Neural cell (in vitro differentiated cells): Measurements from ENCODE around the gene TNK2. TPM values are rescaled to one million over a fixed set of nuclear protein-coding genes. Genes with fewer than 3 reads are reported as not detected.

Experiments
- H2AFZ ChIP-seq: fragments of 200-600, 300-800 bp; sonication (generic), shearing (Covaris generic); 2 replicates; pipeline ENCODE4 v1.6.0; 2014; ENCODE audit warnings: low read depth, mild to moderate bottlenecking, antibody characterized with exemption, low read length, moderate library complexity
- H3F3A ChIP-seq: fragments of 200-600 bp; shearing (Covaris generic); 2 replicates; pipeline ENCODE4 v1.6.1; 2016; ENCODE audit warnings: mild to moderate bottlenecking, moderate library complexity, mixed read lengths, antibody characterized with exemption, low read length; ENCODE audit not compliant: insufficient read depth, poor library complexity, severe bottlenecking
- H3K27ac ChIP-seq: fragments of 200-600, 300-800 bp; sonication (generic), shearing (Covaris generic); 2 replicates; pipeline ENCODE4 v1.5.1; 2014; ENCODE audit warnings: mild to moderate bottlenecking, low read length, moderate library complexity
- H3K27me3 ChIP-seq: fragments of 300-800, 200-600 bp; sonication (generic), shearing (Covaris generic); 2 replicates; pipeline ENCODE4 v1.6.0; 2014; ENCODE audit warnings: mild to moderate bottlenecking, low read depth, low read length, moderate library complexity; ENCODE audit not compliant: insufficient read depth
- H3K36me3 ChIP-seq: fragments of 300-800, 200-600 bp; sonication (generic), shearing (Covaris generic); 2 replicates; pipeline ENCODE4 v1.5.1; 2014; ENCODE audit warnings: mild to moderate bottlenecking, antibody characterized with exemption, low read length, moderate library complexity; ENCODE audit not compliant: insufficient read depth
- H3K4me2 ChIP-seq: fragments of 300-800, 200-600 bp; sonication (generic), shearing (Covaris generic); 2 replicates; pipeline ENCODE4 v1.6.0; 2014; ENCODE audit warnings: mild to moderate bottlenecking, low read length
- H3K4me3 ChIP-seq: fragments of 300-800, 200-600 bp; sonication (generic), shearing (Covaris generic); 2 replicates; pipeline ENCODE4 v1.5.1; 2014; ENCODE audit warnings: mild to moderate bottlenecking, low read length, moderate library complexity
- H3K79me2 ChIP-seq: fragments of 200-600 bp; shearing (Covaris generic); replicated peaks from 2 replicates; pipeline ENCODE4 v1.6.0; 2014; ENCODE audit warnings: mild to moderate bottlenecking, low read length, moderate library complexity; ENCODE audit not compliant: insufficient read depth
- H3K9ac ChIP-seq: fragments of 300-800, 200-600 bp; sonication (generic), shearing (Covaris generic); 2 replicates; pipeline ENCODE4 v1.6.1; 2016; ENCODE audit warnings: mild to moderate bottlenecking, low read length, mixed read lengths
- H3K9me2 ChIP-seq: fragments of 200-600 bp; shearing (Covaris generic); 2 replicates; pipeline ENCODE4 v1.6.1; 2016; ENCODE audit warnings: mild to moderate bottlenecking, low read length, mixed read lengths; ENCODE audit not compliant: insufficient read depth
- H3K9me3 ChIP-seq: fragments of 200-600, 300-800 bp; sonication (generic), shearing (Covaris generic); 2 replicates; pipeline ENCODE4 v1.6.1; 2016; ENCODE audit warnings: mild to moderate bottlenecking, mixed run types, low read length, moderate library complexity, mixed read lengths
- H4K20me1 ChIP-seq: fragments of 200-600 bp; shearing (Covaris generic); 2 replicates; pipeline ENCODE4 v1.6.1; 2016; ENCODE audit warnings: mild to moderate bottlenecking, mixed run types; ENCODE audit not compliant: insufficient read depth
- EP300 ChIP-seq: fragments of 450-650 bp; conservative IDR thresholded peaks from 2 replicates; pipeline ENCODE4 v1.6.1; 2014; ENCODE audit warnings: antibody characterized with exemption, mild to moderate bottlenecking, moderate library complexity; ENCODE audit not compliant: poor library complexity, severe bottlenecking
- EZH2 ChIP-seq: fragments of 200-600, 300-800 bp; shearing (Covaris generic), sonication (generic); IDR thresholded peaks from 2 replicates; pipeline ENCODE4 v1.6.1; 2014; ENCODE audit warnings: antibody characterized with exemption, low read length, borderline replicate concordance, mild to moderate bottlenecking; ENCODE audit not compliant: insufficient read depth, poor library complexity, severe bottlenecking
- MXI1 ChIP-seq: fragments of 450-650 bp; conservative IDR thresholded peaks from 2 replicates; pipeline ENCODE4 v1.6.1; 2014; ENCODE audit warnings: antibody characterized with exemption, mild to moderate bottlenecking; ENCODE audit not compliant: poor library complexity, severe bottlenecking
- POLR2AphosphoS5 ChIP-seq: IDR thresholded peaks from 2 replicates; pipeline ENCODE4 v1.6.1; 2012
- RAD21 ChIP-seq: fragments of 450-650 bp; conservative IDR thresholded peaks from 2 replicates; pipeline ENCODE4 v1.6.1; 2014; ENCODE audit warnings: antibody characterized with exemption, mild to moderate bottlenecking, moderate library complexity
- REST ChIP-seq: IDR thresholded peaks from 2 replicates; pipeline ENCODE4 v1.6.1; 2012; ENCODE audit warnings: borderline replicate concordance
- SMC3 ChIP-seq: fragments of 450-650 bp; conservative IDR thresholded peaks from 2 replicates; pipeline ENCODE4 v1.6.1; 2014; ENCODE audit warnings: antibody characterized with exemption, mild to moderate bottlenecking, moderate library complexity; ENCODE audit not compliant: poor library complexity
- TAF1 ChIP-seq: IDR thresholded peaks from 2 replicates; pipeline ENCODE4 v1.6.1; 2012; ENCODE audit warnings: low read depth
- polyA plus RNA-seq: library from polyadenylated mRNA; depleted of rRNA; stranded (reverse); fragments of >200 nt; gene quantifications from 2 replicates; pipeline ENCODE4 v1.2.3, GENCODE V29; 2014
- TF ChIP-seq, protein P1 (sequence below): fragments of 450-650 bp; IDR thresholded peaks from 2 replicates; pipeline ENCODE4 v1.5.1; 2014; ENCODE audit warnings: antibody characterized with exemption, mild to moderate bottlenecking, moderate library complexity; ENCODE audit not compliant: poor library complexity, severe bottlenecking

Gene TNK2
- polyA plus RNA-seq, 1 donor from 2014 or later: 16.3 TPM

GRCh38 chr3:195911041-195911945 lies 2.9 kb upstream of the TNK2 start:
- no peak overlapping the region for H3K4me2 ChIP-seq
- no peak overlapping the region for H3K27ac ChIP-seq
- no peaks in the 10 kb centered on the region for H3K9me2 ChIP-seq
- H3K9me3 ChIP-seq: no peaks in the 10 kb centered on the region
- H3K27me3 ChIP-seq: no peaks in the 10 kb centered on the region
- no peak overlapping the region for H2AFZ ChIP-seq
- no peak overlapping the region for H3K4me3 ChIP-seq
- H3F3A ChIP-seq: no peaks in the 10 kb centered on the region
- TF ChIP-seq EP300 (no peak), SMC3 (no peak), MXI1 (no peak), TAF1 (no peak), EZH2 (no peak), REST (no peak), RAD21 (no peak), POLR2AphosphoS5 (no peak)
- TF ChIP-seq, protein P1, sequence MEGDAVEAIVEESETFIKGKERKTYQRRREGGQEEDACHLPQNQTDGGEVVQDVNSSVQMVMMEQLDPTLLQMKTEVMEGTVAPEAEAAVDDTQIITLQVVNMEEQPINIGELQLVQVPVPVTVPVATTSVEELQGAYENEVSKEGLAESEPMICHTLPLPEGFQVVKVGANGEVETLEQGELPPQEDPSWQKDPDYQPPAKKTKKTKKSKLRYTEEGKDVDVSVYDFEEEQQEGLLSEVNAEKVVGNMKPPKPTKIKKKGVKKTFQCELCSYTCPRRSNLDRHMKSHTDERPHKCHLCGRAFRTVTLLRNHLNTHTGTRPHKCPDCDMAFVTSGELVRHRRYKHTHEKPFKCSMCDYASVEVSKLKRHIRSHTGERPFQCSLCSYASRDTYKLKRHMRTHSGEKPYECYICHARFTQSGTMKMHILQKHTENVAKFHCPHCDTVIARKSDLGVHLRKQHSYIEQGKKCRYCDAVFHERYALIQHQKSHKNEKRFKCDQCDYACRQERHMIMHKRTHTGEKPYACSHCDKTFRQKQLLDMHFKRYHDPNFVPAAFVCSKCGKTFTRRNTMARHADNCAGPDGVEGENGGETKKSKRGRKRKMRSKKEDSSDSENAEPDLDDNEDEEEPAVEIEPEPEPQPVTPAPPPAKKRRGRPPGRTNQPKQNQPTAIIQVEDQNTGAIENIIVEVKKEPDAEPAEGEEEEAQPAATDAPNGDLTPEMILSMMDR: no peak
- no peak overlapping the region for H3K9ac ChIP-seq
- no peaks in the 10 kb centered on the region for H3K36me3 ChIP-seq
- H3K79me2 ChIP-seq: peaks cover 1% of the 10 kb centered on the region
- peaks cover 8% of the 10 kb centered on the region for H4K20me1 ChIP-seq

DNA sequence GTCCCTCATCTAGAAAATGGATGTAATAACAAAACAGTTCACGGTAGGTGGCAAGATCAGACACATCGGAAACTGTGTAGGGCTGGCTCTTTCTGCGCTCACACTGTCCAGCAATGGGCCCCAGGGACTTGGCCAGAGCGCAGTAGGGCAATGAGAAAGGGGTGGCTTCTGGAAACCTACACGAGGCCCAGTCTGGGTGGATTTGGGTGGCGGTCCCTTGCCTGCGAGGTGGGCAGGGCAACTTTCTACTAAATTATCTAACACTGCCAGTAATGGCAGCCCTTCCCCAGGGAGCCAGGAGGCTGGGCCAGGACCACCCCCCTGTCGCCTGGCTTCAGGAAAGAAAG lies 2.1 kb upstream of the TNK2 start:
- H3K27ac ChIP-seq: no peak overlapping the region
- H3K4me3 ChIP-seq: no peak overlapping the region
- H3K9me2 ChIP-seq: no peaks in the 10 kb centered on the region

More for the DNA sequence above, 2.1 kb upstream of the TNK2 start:
- Histone ChIP-seq H3K4me2 (no peak overlapping the region), H3K79me2 (peaks cover 10% of the 10 kb centered on the region), H3K9ac (no peak overlapping the region), H3F3A (no peaks in the 10 kb centered on the region), H3K9me3 (no peaks in the 10 kb centered on the region), H3K36me3 (no peaks in the 10 kb centered on the region), H2AFZ (no peak overlapping the region), H3K27me3 (no peaks in the 10 kb centered on the region), H4K20me1 (peaks cover 8% of the 10 kb centered on the region)
- TF ChIP-seq MXI1: no peak
- TF ChIP-seq POLR2AphosphoS5: no peak
- no peak for TF ChIP-seq RAD21
- no peak for TF ChIP-seq TAF1
- TF ChIP-seq REST: no peak
- no peak for TF ChIP-seq SMC3
- TF ChIP-seq EP300: no peak
- no peak for TF ChIP-seq EZH2
- TF ChIP-seq, protein P1: no peak
